GM23248 (cell line): ENCODE measurements around the gene ZMAT5.

ENCODE experiments used
- EZH2 ChIP-seq: fragments of 200-600 bp; sonication (generic); IDR thresholded peaks from 2 replicates; pipeline ENCODE4 v1.6.1; 2018; ENCODE audit warnings: antibody characterized with exemption, mild to moderate bottlenecking; ENCODE audit not compliant: insufficient read depth, poor library complexity, severe bottlenecking
- EZH2phosphoT487 ChIP-seq: fragments of 200-600 bp; sonication (generic); IDR thresholded peaks from 2 replicates; pipeline ENCODE4 v1.6.1; 2018; ENCODE audit warnings: antibody characterized with exemption, moderate library complexity, mild to moderate bottlenecking, low read depth; ENCODE audit not compliant: insufficient read depth

GRCh38 chr22:29740216-29740615, 26.6 kb downstream of the ZMAT5 start:
- TF ChIP-seq EZH2phosphoT487 (no peak), EZH2 (no peak)
